Neural cell (in vitro differentiated cells): ENCODE results near the gene RNU6-8. TPM values are rescaled to one million over a fixed set of nuclear protein-coding genes. Genes with fewer than 3 reads are reported as not detected.

Experiments used
- H2AFZ ChIP-seq: fragments of 200-600, 300-800 bp; sonication (generic), shearing (Covaris generic); 2 replicates; pipeline ENCODE4 v1.6.0; 2014; ENCODE audit warnings: low read depth, mild to moderate bottlenecking, antibody characterized with exemption, low read length, moderate library complexity
- H3F3A ChIP-seq: fragments of 200-600 bp; shearing (Covaris generic); 2 replicates; pipeline ENCODE4 v1.6.1; 2016; ENCODE audit warnings: mild to moderate bottlenecking, moderate library complexity, mixed read lengths, antibody characterized with exemption, low read length; ENCODE audit not compliant: insufficient read depth, poor library complexity, severe bottlenecking
- H3K27ac ChIP-seq: fragments of 200-600, 300-800 bp; sonication (generic), shearing (Covaris generic); 2 replicates; pipeline ENCODE4 v1.5.1; 2014; ENCODE audit warnings: mild to moderate bottlenecking, low read length, moderate library complexity
- H3K27me3 ChIP-seq: fragments of 300-800, 200-600 bp; sonication (generic), shearing (Covaris generic); 2 replicates; pipeline ENCODE4 v1.6.0; 2014; ENCODE audit warnings: mild to moderate bottlenecking, low read depth, low read length, moderate library complexity; ENCODE audit not compliant: insufficient read depth
- H3K36me3 ChIP-seq: fragments of 300-800, 200-600 bp; sonication (generic), shearing (Covaris generic); 2 replicates; pipeline ENCODE4 v1.5.1; 2014; ENCODE audit warnings: mild to moderate bottlenecking, antibody characterized with exemption, low read length, moderate library complexity; ENCODE audit not compliant: insufficient read depth
- H3K4me2 ChIP-seq: fragments of 300-800, 200-600 bp; sonication (generic), shearing (Covaris generic); 2 replicates; pipeline ENCODE4 v1.6.0; 2014; ENCODE audit warnings: mild to moderate bottlenecking, low read length
- H3K4me3 ChIP-seq: fragments of 300-800, 200-600 bp; sonication (generic), shearing (Covaris generic); 2 replicates; pipeline ENCODE4 v1.5.1; 2014; ENCODE audit warnings: mild to moderate bottlenecking, low read length, moderate library complexity
- H3K79me2 ChIP-seq: fragments of 200-600 bp; shearing (Covaris generic); replicated peaks from 2 replicates; pipeline ENCODE4 v1.6.0; 2014; ENCODE audit warnings: mild to moderate bottlenecking, low read length, moderate library complexity; ENCODE audit not compliant: insufficient read depth
- H3K9ac ChIP-seq: fragments of 300-800, 200-600 bp; sonication (generic), shearing (Covaris generic); 2 replicates; pipeline ENCODE4 v1.6.1; 2016; ENCODE audit warnings: mild to moderate bottlenecking, low read length, mixed read lengths
- H3K9me2 ChIP-seq: fragments of 200-600 bp; shearing (Covaris generic); 2 replicates; pipeline ENCODE4 v1.6.1; 2016; ENCODE audit warnings: mild to moderate bottlenecking, low read length, mixed read lengths; ENCODE audit not compliant: insufficient read depth
- H3K9me3 ChIP-seq: fragments of 200-600, 300-800 bp; sonication (generic), shearing (Covaris generic); 2 replicates; pipeline ENCODE4 v1.6.1; 2016; ENCODE audit warnings: mild to moderate bottlenecking, mixed run types, low read length, moderate library complexity, mixed read lengths
- H4K20me1 ChIP-seq: fragments of 200-600 bp; shearing (Covaris generic); 2 replicates; pipeline ENCODE4 v1.6.1; 2016; ENCODE audit warnings: mild to moderate bottlenecking, mixed run types; ENCODE audit not compliant: insufficient read depth
- EP300 ChIP-seq: fragments of 450-650 bp; conservative IDR thresholded peaks from 2 replicates; pipeline ENCODE4 v1.6.1; 2014; ENCODE audit warnings: antibody characterized with exemption, mild to moderate bottlenecking, moderate library complexity; ENCODE audit not compliant: poor library complexity, severe bottlenecking
- EZH2 ChIP-seq: fragments of 200-600, 300-800 bp; shearing (Covaris generic), sonication (generic); IDR thresholded peaks from 2 replicates; pipeline ENCODE4 v1.6.1; 2014; ENCODE audit warnings: antibody characterized with exemption, low read length, borderline replicate concordance, mild to moderate bottlenecking; ENCODE audit not compliant: insufficient read depth, poor library complexity, severe bottlenecking
- MXI1 ChIP-seq: fragments of 450-650 bp; conservative IDR thresholded peaks from 2 replicates; pipeline ENCODE4 v1.6.1; 2014; ENCODE audit warnings: antibody characterized with exemption, mild to moderate bottlenecking; ENCODE audit not compliant: poor library complexity, severe bottlenecking
- POLR2AphosphoS5 ChIP-seq: IDR thresholded peaks from 2 replicates; pipeline ENCODE4 v1.6.1; 2012
- RAD21 ChIP-seq: fragments of 450-650 bp; conservative IDR thresholded peaks from 2 replicates; pipeline ENCODE4 v1.6.1; 2014; ENCODE audit warnings: antibody characterized with exemption, mild to moderate bottlenecking, moderate library complexity
- SMC3 ChIP-seq: fragments of 450-650 bp; conservative IDR thresholded peaks from 2 replicates; pipeline ENCODE4 v1.6.1; 2014; ENCODE audit warnings: antibody characterized with exemption, mild to moderate bottlenecking, moderate library complexity; ENCODE audit not compliant: poor library complexity
- TAF1 ChIP-seq: IDR thresholded peaks from 2 replicates; pipeline ENCODE4 v1.6.1; 2012; ENCODE audit warnings: low read depth
- polyA plus RNA-seq: library from polyadenylated mRNA; depleted of rRNA; stranded (reverse); fragments of >200 nt; gene quantifications from 2 replicates; pipeline ENCODE4 v1.2.3, GENCODE V29; 2014
- TF ChIP-seq, protein P1 (sequence below): IDR thresholded peaks from 2 replicates; pipeline ENCODE4 v1.6.1; 2012; ENCODE audit warnings: borderline replicate concordance
- TF ChIP-seq, protein P2 (sequence below): fragments of 450-650 bp; IDR thresholded peaks from 2 replicates; pipeline ENCODE4 v1.5.1; 2014; ENCODE audit warnings: antibody characterized with exemption, mild to moderate bottlenecking, moderate library complexity; ENCODE audit not compliant: poor library complexity, severe bottlenecking

Gene RNU6-8
- polyA plus RNA-seq, 1 donor from 2014 or later = not detected

DNA sequence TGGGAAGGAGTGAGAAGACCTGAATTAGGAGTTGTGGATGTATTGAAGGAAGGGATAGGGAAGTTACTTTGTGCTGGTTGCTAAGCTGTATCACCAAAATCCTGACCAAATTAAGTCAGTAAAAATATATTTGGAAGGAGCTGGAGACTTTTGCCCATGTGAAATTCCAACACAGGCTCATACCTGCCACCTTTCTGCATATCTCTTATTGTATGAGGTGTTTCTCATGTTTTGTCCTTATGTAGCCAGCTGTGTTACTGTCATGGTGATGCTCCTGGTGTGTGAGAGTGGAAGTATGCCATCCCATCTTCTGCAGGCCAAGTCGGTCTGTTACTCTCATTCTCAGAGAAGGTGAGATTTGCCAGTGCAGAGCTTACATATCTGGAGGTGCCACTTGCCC lies 29.4 kb upstream of the RNU6-8 start:
- Histone ChIP-seq H2AFZ (no peak overlapping the region), H3K4me2 (no peak overlapping the region), H3K9me3 (no peaks in the 10 kb centered on the region), H3K27ac (no peak overlapping the region), H3K27me3 (no peaks in the 10 kb centered on the region), H3K9ac (no peak overlapping the region), H4K20me1 (no peaks in the 10 kb centered on the region), H3F3A (no peaks in the 10 kb centered on the region), H3K79me2 (no peaks in the 10 kb centered on the region), H3K9me2 (no peaks in the 10 kb centered on the region), H3K4me3 (no peak overlapping the region), H3K36me3 (no peaks in the 10 kb centered on the region)
- TF ChIP-seq, protein P1, sequence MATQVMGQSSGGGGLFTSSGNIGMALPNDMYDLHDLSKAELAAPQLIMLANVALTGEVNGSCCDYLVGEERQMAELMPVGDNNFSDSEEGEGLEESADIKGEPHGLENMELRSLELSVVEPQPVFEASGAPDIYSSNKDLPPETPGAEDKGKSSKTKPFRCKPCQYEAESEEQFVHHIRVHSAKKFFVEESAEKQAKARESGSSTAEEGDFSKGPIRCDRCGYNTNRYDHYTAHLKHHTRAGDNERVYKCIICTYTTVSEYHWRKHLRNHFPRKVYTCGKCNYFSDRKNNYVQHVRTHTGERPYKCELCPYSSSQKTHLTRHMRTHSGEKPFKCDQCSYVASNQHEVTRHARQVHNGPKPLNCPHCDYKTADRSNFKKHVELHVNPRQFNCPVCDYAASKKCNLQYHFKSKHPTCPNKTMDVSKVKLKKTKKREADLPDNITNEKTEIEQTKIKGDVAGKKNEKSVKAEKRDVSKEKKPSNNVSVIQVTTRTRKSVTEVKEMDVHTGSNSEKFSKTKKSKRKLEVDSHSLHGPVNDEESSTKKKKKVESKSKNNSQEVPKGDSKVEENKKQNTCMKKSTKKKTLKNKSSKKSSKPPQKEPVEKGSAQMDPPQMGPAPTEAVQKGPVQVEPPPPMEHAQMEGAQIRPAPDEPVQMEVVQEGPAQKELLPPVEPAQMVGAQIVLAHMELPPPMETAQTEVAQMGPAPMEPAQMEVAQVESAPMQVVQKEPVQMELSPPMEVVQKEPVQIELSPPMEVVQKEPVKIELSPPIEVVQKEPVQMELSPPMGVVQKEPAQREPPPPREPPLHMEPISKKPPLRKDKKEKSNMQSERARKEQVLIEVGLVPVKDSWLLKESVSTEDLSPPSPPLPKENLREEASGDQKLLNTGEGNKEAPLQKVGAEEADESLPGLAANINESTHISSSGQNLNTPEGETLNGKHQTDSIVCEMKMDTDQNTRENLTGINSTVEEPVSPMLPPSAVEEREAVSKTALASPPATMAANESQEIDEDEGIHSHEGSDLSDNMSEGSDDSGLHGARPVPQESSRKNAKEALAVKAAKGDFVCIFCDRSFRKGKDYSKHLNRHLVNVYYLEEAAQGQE = no peak
- no peak for TF ChIP-seq EP300
- TF ChIP-seq EZH2 = no peak
- TF ChIP-seq TAF1 = no peak
- TF ChIP-seq MXI1 = no peak
- TF ChIP-seq, protein P2, sequence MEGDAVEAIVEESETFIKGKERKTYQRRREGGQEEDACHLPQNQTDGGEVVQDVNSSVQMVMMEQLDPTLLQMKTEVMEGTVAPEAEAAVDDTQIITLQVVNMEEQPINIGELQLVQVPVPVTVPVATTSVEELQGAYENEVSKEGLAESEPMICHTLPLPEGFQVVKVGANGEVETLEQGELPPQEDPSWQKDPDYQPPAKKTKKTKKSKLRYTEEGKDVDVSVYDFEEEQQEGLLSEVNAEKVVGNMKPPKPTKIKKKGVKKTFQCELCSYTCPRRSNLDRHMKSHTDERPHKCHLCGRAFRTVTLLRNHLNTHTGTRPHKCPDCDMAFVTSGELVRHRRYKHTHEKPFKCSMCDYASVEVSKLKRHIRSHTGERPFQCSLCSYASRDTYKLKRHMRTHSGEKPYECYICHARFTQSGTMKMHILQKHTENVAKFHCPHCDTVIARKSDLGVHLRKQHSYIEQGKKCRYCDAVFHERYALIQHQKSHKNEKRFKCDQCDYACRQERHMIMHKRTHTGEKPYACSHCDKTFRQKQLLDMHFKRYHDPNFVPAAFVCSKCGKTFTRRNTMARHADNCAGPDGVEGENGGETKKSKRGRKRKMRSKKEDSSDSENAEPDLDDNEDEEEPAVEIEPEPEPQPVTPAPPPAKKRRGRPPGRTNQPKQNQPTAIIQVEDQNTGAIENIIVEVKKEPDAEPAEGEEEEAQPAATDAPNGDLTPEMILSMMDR = no peak
- TF ChIP-seq SMC3 = no peak
- TF ChIP-seq POLR2AphosphoS5 = no peak

DNA sequence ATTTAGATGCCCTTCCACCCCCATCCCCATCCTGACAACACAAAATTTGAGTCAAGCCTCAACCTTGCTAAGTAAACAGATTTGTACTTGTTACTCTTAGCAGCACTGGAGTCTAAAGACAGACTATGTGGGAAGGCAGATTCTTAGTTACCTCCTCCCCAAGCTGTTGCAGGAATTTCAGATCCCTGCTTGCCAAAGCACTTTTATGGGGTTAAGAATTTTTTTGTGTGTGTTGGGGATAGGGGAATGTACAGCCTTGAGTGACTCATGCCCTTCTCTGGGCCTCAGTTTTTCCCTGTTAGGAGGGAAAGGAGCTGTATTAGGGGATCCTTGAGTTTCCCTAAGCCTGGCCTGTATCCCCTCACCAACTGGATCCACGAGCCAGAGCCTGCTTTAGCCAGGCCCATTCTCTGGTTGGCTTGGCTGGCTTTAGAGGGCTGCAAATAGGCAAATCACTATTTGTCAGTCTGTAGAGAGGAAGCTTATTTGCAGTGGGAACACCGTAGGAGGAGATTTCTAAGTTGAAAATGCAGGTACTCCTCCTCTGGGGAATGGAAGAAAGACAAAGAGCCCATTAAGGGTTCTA lies 27.7 kb upstream of the RNU6-8 start:
- no peak overlapping the region for H3K4me2 ChIP-seq
- no peak overlapping the region for H3K27ac ChIP-seq
- H3K27me3 ChIP-seq = no peaks in the 10 kb centered on the region
- no peaks in the 10 kb centered on the region for H3K36me3 ChIP-seq
- H3K9me2 ChIP-seq = no peaks in the 10 kb centered on the region
- no peaks in the 10 kb centered on the region for H3K9me3 ChIP-seq
- H3F3A ChIP-seq = no peaks in the 10 kb centered on the region
- TF ChIP-seq POLR2AphosphoS5 = no peak
- TF ChIP-seq, protein P2 = no peak
- no peak for TF ChIP-seq EP300
- no peak for TF ChIP-seq TAF1
- no peak for TF ChIP-seq RAD21
- no peaks in the 10 kb centered on the region for H3K79me2 ChIP-seq
- no peaks in the 10 kb centered on the region for H4K20me1 ChIP-seq
- H3K4me3 ChIP-seq = no peak overlapping the region
- no peak overlapping the region for H3K9ac ChIP-seq
- no peak overlapping the region for H2AFZ ChIP-seq
